Measurements from ENCODE around the gene CLCNKB.
"Not testable (repeated sequence)": the region's sequence is repeated elsewhere in the genome, so short reads cannot be mapped to it uniquely, and the experiment has no call there.

Gene CLCNKB

DNA sequence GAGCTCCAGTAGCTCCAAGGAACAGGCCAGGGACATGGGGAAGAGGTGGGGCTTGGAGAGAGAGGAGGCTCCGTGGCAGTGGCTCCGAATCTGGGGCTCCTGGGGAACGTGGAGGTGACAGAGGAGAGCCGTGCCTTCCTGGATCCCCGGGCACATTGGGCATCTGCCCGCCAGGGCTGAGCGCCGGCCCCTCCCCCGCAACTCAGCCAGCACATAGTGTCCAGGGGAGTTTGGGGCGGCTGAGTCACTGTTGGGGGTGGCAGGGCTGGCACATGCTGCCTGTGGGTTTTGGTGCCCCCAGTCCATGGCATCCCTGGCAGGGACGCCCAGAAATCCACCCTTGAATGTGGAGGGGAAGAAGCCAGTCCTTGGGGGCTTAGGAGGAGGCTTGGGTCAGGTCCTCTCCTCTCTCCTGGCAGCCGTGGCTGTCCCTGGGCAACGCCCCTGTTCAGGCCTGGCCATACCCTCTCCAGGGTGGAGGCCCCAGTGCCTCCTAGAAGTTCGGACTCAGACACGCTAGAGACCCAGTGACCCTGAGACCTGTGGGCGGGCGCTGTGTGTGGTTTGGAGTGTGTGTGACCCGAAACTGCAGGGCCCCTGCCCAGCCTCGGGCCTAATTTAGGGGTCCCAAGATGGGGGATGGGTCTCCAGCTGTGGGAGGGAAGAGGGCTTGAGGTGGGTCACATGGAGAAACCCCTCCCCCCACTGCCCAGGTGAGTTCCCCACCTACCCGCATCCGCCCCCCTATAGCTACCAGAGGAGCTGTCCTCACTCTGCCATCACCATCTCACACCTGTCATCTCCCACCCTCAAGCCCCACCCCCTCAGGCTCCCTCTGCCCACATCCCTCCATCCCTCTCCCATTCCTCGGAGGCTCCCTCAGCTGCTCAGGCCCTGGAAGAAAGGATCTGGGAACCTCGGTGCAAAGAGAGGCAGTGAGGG lies 27.4 kb upstream of the CLCNKB start:
- DNase-seq = no peak

DNA sequence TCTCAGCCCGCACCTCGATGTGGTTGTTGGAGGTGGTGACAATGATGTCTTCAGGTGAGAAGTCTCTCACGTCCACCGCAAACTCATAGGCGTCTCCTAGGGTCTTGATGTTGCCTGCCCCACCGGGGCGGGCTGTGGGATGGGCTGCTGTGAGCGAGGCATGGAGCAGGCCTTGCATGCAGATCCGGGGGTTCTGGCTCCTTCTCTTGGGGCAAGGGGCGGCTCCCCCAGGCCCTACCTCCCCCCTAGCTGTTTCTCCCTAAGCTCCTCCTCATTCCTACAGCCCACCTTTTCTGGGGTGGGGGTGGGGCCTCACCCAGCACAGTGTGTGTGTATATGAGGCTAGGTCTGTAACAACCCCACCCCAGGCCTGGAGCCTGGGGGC lies 26.5 kb upstream of the CLCNKB start:
- no peak for DNase-seq

DNA sequence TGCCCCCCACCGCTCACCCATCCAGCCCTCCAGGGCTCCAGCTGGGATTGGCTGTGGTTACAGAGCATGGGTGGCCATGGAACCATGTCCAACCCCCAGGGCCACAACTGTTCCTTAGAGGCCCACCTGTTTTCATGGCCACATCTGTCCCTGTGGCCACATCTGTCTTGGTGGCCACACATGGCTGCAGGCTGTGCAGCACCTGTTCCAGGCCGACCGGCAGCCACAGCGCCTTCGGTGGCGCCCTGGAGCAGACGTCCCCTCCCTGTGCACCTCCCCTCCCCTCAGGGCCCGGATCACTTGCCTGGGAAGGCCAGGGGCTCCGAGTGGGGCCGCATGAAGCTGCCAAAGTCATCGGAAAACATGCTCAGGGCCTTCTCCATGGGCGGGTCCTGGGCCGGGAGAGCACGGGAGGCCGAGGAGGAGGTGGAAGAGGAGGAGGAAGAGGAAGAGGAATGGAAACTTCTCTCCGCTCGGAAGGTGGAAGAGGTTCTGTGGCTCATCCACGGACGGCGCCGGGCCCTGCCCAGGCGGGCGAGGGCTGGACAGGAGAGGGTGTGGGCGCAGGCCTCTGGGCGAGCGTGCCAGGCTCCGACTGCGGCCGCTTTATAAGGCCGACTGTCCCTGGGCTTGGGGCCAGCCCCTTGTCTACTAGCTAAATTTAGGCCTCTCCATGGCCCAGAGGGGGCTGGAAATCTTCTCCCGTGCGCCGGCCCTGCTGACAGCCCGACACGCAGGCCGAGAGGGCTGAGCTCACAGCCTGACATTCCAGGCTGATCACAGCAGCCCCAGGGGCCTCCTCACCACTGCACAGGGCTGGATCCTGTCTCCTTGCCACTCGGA lies 25.9 kb upstream of the CLCNKB start, which contains the start of gene HSPB7:
Gene HSPB7 (minus strand): TSS at position 583 of the 843 bp plus-strand sequence. CDS start 80 bp downstream, at position 503.
- DNase-seq = no peak

DNA sequence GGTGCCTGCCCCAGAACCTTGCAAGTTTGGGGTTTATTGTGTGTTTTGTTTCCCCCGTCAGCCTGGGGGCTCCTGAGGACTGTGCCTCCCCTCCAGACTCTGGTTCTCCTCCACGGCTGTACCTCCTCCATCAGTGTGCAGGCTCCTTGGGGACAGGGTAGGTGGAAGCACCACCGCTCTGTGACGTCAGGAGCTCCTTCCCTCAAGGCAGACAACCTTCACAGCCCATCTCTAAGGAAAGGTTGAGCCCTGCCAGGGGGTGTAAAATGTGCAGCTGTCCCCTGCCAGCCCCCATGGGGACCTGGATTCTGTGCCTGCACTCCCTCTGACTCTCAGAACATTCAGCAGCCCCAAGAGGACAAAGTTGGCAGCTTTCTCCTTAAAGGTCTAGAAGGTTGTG lies 25.3 kb upstream of the CLCNKB start:
- no peak for DNase-seq

DNA sequence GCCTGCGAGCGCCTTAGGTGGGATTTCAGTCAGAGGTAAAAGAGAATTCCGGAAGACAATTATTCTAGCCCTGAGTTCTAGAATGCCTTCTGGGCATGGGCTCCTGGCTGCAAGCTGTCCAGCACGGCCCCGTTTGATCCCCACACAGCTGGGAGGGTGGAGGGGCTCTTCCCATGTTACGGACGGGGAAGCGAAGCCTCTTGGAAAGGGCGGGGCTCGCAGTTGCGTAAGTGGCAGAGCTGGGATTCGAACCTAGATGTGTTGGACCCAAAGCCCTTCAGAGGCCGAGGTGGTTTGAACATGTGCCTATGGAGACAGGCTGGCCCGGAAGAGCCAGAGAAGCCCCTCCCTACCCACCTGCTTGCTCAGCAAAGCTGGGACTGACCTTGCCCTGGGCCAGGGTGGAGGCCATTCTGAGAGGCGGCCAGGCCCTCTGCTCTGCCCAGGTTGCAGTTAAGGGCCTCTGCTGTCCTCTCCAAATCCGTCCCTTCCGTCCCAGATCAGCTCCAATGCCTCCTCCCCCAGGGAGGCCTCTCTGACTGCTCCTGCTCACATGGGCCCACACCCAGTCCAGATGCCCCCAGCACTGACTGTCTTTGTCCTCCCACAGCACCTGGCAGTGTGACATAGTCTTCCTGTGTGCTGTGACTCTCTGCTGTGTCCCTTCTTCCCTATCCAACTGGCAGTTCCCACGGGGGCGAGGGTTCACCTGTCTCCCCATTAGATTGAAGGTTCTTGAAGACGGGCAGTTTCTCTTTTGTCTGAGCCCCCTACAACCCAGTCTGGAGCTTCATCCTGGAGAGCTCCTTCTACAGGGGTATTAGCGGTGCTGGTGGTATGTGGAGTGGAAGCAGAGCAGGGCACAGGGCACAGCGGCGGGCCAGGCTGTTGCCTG lies 24.6 kb upstream of the CLCNKB start:
- DNase-seq = no peak

DNA sequence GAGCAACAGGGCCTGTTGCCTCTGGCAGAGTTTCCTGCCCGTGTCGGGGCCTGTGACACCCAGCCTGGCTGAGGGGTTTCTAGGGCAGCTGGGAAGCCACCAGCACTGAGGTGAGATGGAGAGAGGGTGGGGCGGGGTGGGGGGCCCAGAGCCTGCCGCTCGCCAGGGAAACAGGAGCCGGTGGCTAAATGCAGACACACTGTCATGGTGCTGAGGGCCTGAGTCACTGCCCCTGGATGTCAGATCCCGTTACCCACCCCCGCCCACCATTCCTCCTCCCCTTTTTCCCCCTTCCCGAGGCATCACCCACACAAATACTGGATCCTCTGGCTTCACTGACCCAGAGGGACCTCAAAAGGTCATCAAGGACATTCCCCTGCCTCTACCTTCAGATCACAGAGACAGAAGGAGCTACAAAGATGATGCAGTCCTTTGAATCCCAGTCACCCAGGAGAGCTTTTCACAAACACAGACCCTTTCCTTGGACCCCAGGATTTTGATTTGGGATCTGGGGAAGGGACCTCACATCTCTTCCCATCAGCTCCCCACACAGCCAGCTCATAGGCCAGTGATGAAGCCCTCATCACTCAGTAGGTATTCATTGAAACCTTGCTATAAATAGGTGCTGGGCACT lies 23.8 kb upstream of the CLCNKB start:
- no peak for DNase-seq

DNA sequence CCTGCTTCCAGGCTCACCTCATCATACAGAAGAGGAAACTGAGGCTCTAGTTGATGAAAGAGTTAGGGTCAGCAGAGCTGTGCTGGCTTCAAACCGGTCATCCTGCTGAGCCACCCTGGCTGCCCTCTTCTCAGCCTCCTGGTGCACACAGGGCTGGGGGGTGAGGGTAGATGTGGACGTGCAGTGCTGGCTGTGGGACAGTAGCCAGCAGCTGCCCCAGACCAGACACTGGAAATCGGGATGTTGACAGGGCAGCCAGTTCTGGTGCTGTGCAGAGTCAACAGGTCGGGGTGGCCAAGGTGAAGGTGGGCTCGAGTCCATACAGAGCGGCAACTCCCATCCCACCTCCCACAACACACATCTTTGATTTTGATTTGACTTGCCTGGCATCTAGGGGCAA lies 23.3 kb upstream of the CLCNKB start:
- DNase-seq = no peak

DNA sequence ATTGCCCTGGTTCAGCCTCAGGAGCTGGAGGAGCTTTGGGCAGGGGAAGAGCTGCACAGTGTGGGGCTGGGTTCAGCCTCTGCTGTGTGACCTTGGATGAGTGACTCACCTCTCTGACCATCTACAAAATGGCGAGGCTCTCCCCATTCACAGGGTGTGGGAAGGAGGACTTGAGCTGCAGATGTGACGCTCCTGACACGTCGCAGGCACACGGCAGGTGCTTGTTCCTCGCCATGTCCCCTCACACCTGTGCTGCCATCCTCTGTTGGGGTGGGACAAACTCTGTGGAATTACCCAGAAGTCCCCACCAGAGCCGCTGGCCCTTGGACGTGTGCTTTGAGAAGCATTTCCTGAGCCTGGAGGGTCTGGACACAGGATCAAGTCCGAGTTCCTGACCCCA lies 22.7 kb upstream of the CLCNKB start:
- not testable (repeated sequence) for DNase-seq

DNA sequence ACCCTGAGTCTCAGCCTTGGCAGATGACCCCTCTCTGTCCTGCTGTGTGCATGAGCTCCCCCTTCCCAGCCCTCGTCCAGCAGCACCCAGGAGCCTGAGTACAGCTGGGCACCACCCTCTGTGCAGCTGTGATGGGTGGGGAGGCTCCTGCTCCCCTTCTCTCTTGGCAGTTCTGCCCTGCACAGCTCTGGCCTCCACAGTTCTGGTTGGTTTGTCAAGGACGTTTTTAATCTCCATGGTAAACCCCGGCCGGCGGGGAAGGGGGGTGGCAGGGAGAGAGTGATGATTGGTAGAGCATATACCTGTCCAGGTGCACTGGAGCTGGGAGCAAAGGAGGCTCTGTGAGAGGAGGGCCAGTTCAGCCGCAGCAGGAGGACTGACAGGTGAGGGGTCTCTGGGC lies 21.9 kb upstream of the CLCNKB start, which contains the start of gene CLCNKA:
Gene CLCNKA (plus strand): TSS at position 356 of the 400 bp plus-strand sequence. CDS start 584 bp downstream, outside the sequence.
- DNase-seq = no peak

DNA sequence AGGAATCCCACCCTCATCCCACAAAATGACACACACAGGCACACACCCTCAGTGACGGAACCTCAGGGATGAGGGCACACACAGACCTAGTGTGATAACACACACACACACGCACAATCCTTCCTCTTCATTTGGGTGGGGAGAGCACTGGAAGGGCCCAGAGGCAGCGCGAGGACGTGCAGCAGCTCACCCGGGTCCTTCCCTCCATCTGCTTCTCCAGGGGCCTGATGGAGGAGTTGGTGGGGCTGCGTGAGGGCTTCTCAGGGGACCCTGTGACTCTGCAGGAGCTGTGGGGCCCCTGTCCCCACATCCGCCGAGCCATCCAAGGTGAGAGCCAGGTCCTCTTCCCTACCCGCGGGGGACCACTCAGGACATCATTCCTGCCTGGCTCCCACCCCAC lies 21.2 kb upstream of the CLCNKB start:
- no peak for DNase-seq

DNA sequence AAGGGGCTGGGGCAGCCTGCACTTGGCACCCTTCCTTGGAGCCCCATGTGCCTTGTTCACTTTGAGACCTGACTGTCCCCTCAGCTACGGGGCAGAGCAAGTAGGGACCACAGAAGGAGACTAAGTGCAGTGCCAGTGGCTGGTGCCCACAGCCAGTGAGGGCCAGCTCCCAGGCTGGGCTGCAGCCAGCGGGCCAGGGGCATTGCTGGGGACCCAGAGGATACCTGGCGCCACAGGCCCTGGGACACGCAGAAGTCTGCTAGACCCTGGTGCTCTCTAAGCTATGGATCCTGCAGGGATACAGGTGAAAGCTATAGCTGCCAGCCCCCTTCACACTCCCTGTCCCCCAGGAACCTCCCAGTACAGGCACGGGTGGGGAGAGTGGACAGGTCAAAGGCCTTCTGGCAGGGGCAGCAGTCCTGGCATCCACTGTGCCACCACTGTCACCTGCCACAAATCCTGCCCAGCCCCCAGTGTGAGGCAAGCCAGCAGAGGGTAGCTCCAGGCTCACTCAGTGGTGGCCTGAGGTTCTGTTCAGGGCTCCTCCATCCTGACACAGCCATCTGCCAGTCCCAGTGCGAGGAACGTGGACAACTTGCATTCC lies 20.4 kb upstream of the CLCNKB start:
- DNase-seq = no peak

DNA sequence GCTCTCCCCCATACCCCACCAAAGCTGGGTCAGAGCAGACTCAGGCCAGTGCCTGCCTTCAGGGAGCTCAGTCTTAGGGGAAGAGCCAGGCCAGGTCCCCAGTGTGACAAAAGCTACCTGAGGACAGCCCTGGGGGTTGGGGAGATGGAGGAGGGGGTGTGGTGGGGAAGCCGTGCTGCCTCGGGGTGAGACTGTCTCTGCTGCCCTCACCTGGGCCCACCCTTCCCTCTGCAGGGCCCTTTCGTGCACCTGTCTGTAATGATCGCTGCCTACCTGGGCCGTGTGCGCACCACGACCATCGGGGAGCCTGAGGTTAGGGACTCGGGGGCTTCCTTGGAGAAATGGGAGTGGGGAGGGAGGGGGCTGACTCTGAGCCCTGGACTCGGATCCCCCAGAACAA lies 17.3 kb upstream of the CLCNKB start:
- DNase-seq = not testable (repeated sequence)

DNA sequence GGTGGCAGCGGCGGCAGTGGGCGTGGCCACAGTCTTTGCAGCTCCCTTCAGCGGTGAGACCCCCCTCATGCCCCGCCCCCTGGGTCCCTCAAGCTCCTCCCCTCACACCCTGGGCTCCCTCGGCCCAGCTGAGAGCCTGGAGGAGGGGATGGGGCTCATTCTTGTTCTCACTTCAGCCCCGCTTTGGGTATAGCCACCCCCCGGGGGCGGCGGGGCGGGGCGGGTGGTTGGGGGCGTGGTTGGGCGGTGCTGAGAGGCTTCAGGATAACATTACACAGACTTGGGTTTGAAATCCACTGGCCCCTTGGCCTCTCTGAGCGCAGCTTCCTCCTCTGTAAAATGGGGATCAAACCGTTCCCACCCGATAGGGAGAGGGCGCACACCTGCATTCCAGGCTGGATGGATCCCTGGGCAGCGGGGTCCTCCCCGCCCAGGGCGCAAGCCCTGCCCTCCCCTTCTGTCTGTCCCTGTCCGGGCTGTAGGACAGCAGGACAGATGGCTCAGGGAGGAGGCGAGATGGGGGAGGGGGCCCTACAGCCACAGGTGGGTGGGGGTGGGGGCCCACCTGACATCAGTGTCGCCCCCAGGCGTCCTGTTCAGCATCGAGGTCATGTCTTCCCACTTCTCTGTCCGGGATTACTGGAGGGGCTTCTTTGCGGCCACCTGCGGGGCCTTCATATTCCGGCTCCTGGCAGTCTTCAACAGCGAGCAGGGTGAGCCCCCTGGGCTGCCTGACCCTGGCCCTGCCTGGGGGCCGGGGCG lies 16.7 kb upstream of the CLCNKB start:
- DNase-seq = peak in 1 of 4 experiments; percentile 14

DNA sequence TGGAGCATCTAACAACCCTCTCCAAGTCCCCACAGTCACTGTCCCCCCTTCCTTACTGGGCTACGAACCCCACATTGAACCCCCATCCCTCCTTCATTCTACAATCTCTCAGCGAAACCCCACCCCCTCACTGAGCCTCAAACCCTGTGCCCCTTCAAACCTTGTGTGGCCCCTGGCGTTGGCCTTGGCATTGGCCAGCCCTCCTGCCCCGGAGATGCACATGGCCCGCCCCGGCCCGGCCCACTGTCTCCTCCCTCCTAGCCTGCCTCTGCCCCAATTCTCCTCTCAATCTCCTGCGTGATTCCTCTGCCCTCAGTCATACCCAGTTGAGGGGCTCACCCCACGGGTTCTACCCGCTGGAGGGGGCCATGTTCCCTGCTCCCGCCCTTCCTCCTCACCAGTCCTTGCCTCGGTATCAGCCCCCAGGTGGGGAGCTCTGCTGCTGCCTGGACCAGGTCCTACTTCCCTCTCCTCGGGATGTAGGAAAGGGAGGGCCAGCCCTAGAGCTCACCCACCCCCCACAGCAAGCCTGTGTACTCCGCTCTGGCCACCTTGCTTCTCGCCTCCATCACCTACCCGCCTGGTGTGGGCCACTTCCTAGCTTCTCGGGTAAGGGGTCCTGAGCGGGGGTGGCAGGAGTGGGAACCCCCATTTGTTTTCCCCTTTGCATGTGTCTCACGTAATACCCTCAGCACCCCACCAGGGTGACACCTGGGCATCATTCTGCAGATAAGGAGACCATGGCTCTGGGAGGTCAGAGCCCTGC lies 15.2 kb upstream of the CLCNKB start:
- DNase-seq = no peak

DNA sequence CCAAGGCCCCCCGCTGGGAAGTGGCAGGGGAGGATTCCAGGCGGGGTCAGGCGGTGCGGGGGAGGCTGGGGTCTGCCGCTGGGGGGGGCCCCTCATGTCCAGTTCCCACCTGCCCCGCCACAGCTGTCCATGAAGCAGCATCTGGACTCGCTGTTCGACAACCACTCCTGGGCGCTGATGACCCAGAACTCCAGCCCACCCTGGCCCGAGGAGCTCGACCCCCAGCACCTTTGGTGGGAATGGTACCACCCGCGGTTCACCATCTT lies 14.6 kb upstream of the CLCNKB start:
- not testable (repeated sequence) for DNase-seq

DNA sequence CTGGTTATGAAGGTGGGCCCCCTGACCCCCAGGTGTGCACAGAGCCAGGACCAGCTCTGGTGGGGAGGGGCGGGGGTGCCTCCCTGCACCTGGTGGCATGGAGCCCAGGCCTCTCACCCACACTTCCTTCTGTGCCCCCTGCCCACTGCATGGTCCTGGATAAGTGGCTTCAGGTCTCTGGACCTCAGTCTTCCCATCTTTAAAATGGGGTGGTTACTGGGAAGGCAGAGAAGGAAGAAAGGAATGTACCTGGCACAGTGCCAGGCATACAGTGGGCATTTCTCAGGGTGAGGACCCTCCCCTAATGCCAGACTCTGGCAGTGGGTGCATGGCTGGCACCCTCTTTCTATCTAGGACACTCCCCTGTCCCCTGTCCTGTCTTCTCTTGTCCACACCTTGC lies 14.3 kb upstream of the CLCNKB start:
- DNase-seq = no peak

DNA sequence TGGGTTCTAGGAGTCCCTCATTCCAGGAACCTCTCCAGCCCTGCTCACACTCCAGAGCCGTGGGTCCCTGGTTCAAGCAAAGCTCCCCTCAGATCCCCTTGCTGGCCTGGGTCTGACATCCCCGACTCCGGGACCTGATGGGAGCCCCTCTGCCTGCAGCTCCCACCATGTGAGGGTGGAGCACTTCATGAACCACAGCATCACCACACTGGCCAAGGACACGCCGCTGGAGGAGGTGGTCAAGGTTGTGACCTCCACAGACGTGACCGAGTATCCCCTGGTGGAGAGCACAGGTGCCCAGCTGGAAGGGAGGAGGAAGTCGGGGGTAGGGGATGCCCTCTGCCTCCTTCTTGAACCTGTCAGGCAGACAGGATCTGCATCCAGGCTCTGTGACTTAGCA lies 12.0 kb upstream of the CLCNKB start:
- DNase-seq = no peak

DNA sequence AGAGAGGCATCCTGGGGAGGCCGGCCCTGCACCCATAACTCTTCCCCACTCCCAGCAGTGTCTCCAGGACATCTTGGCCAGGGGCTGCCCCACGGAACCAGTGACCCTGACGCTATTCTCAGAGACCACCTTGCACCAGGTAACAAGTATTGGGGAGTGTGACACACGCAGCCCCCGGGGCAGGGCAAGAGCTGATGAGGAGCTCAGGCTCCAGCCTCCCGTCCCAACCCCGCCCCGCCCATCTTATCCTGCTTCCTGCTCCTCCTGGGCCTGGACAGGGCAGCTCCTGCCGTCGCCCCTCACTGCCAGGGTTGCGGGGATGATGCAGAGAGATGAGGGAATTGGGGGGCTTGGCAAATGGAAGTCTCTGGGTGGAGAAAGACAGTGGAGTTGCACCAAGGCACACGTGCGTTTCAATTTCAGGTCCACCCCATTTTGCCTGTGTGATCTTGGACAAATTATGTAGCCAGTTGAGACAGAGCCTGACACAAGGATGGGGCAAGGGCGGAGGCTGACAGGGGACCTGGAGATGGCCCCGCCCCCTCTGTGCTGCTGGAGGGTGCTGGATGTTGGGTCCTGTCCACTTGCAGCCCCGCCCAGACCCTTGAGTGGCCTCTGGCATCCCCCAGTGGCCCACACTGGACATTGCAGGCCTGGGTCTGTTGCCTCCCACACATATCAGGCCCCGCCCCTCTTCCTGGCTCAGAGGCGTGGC lies 11.0 kb upstream of the CLCNKB start:
- DNase-seq = peak in 2 of 4 experiments; percentile 9 to 12

DNA sequence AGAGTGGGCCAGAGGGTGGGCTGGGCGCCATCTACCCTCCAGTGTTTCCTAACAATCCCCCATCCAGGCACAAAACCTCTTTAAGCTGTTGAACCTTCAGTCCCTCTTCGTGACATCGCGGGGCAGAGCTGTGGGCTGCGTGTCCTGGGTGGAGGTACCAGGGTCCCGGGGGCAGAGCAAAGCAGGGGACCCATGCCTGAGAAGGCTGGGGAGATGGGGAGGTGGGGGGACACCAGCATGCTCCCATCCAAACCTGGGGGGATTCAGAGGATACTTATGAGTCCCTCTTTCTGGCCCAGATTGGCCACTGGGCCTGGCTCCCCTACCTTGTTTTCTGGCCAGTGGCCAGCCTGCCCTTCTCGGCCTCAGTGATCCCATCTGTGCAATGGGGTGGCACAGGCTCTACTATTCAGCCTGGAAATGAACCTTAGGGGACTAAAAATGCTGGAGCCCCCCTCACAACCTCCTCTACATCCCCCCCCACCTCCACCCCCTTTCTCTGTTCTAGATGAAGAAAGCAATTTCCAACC lies 10.4 kb upstream of the CLCNKB start:
- not testable (repeated sequence) for DNase-seq
